Upper lobe of left lung (tissue), 6 donors: ENCODE data around the gene PHF1. TPM values are rescaled to one million over a fixed set of nuclear protein-coding genes. Genes with fewer than 3 reads are reported as not detected.

ENCODE experiments used
- ATAC-seq, 2 donors: fragments of 200-7000 bp; cut with Tn5 transposase; one replicate each; pipeline ENCODE4 v1.9.1; 2022; ENCODE audit warnings: mild to moderate bottlenecking in 2 of 2, moderate library complexity in 2 of 2; ENCODE audit not compliant: low FRiP score in 2 of 2
- DNase-seq, 2 donors: peaks; one replicate each; pipeline ENCODE4 v3.0.0-alpha.2; 2019 to 2020
- H3K27ac ChIP-seq, 4 donors: fragments of 200-600 bp; sonication (generic); one replicate each; pipeline ENCODE4 v1.5.1; 2016 to 2019
- H3K27me3 ChIP-seq, 4 donors: fragments of 200-600 bp; sonication (generic); one replicate each; pipeline ENCODE4 v1.5.1; 2017 to 2019
- H3K36me3 ChIP-seq, 4 donors: fragments of 200-600 bp; sonication (generic); one replicate each; pipeline ENCODE4 v1.5.1; 2016 to 2019
- H3K4me1 ChIP-seq, 4 donors: fragments of 200-600 bp; sonication (generic); one replicate each; pipeline ENCODE4 v1.5.1; 2018 to 2019
- H3K4me3 ChIP-seq, 4 donors: fragments of 200-600 bp; sonication (generic); one replicate each; pipeline ENCODE4 v1.5.1; 2017 to 2019; ENCODE audit warnings: mild to moderate bottlenecking in 2 of 4, moderate library complexity in 1 of 4
- H3K9me3 ChIP-seq, 4 donors: fragments of 200-600 bp; sonication (generic); one replicate each; pipeline ENCODE4 v1.5.1; 2018 to 2019
- CTCF ChIP-seq, 6 experiments: fragments of 450-650 bp in 4 of 6; fragments of 200-600 bp in 2 of 6; sonication (generic) in 2 of 6; IDR thresholded peaks; one replicate each; pipeline ENCODE4 v1.5.1; 2016 to 2019; ENCODE audit warnings: antibody characterized with exemption in 6 of 6
- EP300 ChIP-seq, 4 donors: sonication (generic); formaldehyde crosslinking; IDR thresholded peaks; one replicate each; pipeline ENCODE4 v1.5.1; 2017; ENCODE audit warnings: antibody characterized with exemption in 4 of 4, control low read depth in 2 of 4
- POLR2A ChIP-seq, 4 donors: fragments of 450-650 bp; IDR thresholded peaks; one replicate each; pipeline ENCODE4 v1.5.1; 2016 to 2017; ENCODE audit warnings: antibody characterized with exemption in 4 of 4, mild to moderate bottlenecking in 2 of 4
- POLR2AphosphoS5 ChIP-seq, 2 donors: sonication (generic); formaldehyde crosslinking; IDR thresholded peaks; one replicate each; pipeline ENCODE4 v1.5.1; 2017; ENCODE audit warnings: antibody characterized with exemption in 2 of 2
- WGBS, 2 donors: methylation state at CpG; one replicate each; pipeline ENCODE4 v1.1.5; 2017 to 2018; 5-methylcytosine and 5-hydroxymethylcytosine counted together
- total RNA-seq, 6 donors: library from RNA; depleted of rRNA in 4 of 6; stranded (reverse); fragments of >200 nt in 4 of 6; gene quantifications; one replicate each; pipeline versions ENCODE4 v1.1.0 to v1.2.1, GENCODE V29; 2016 to 2021
- donor health status: DM: no; HTN: no; CAD: no; lungs with moderate emphysema.
- donor health status: DM: no; HTN: yes; CAD: no; lungs with severe emphysema.

PHF1 gene
- total RNA-seq, 6 donors from 2014 or later: 61.7 to 150 (median 65.5) TPM

GRCh38 chr6:33380272-33380981 lies 30.4 kb upstream of the PHF1 start:
- Histone ChIP-seq H3K27me3 (no peaks in the 10 kb centered on the region), H3K9me3 (no peaks in the 10 kb centered on the region), H3K4me1 (peaks cover 6 to 12% (median 8%) of the 10 kb centered on the region in 4 donors), H3K27ac (no peak overlapping the region), H3K36me3 (no peaks in the 10 kb centered on the region), H3K4me3 (no peak overlapping the region)
- WGBS, 2 donors: 90 to 91% methylated on average over 2 of the region's 2 CpGs
- ATAC-seq (no peak), DNase-seq (no peak)
- no peak for TF ChIP-seq EP300 (IDR thresholded peaks at IDR 0.05)

- DNase-seq: no peak
- H3K9me3 ChIP-seq: no peaks in the 10 kb centered on the region
- peak in 1 of 2 donors; percentile 48 for ATAC-seq
Observed at GRCh38 chr6:33383427-33384185, 27.2 kb upstream of the PHF1 start.

GRCh38 chr6:33384581-33385020 lies 26.2 kb upstream of the PHF1 start:
- Histone ChIP-seq H3K27me3 (no peaks in the 10 kb centered on the region), H3K36me3 (no peaks in the 10 kb centered on the region), H3K4me1 (no peaks in the 10 kb centered on the region), H3K27ac (no peak overlapping the region), H3K4me3 (no peak overlapping the region), H3K9me3 (no peaks in the 10 kb centered on the region)
- peak; percentile 43 to 85 for ATAC-seq
- no peak for TF ChIP-seq POLR2A (IDR thresholded peaks at IDR 0.05)
- TF ChIP-seq CTCF (IDR thresholded peaks at IDR 0.05): peak in 1 of 6 experiments; percentile 11
- TF ChIP-seq POLR2AphosphoS5 (IDR thresholded peaks at IDR 0.05): no peak
- TF ChIP-seq EP300 (IDR thresholded peaks at IDR 0.05): no peak
- WGBS, 2 donors: 45 to 56% methylated on average over 4 of the region's 4 CpGs
- DNase-seq: no peak

More at GRCh38 chr6:33383427-33384185, 27.2 kb upstream of the PHF1 start:
- TF ChIP-seq POLR2A (IDR thresholded peaks at IDR 0.05): no peak
- TF ChIP-seq EP300 (IDR thresholded peaks at IDR 0.05): no peak
- TF ChIP-seq CTCF (IDR thresholded peaks at IDR 0.05): no peak
- TF ChIP-seq POLR2AphosphoS5 (IDR thresholded peaks at IDR 0.05): no peak
- Histone ChIP-seq H3K27ac (no peak overlapping the region), H3K4me1 (no peaks in the 10 kb centered on the region), H3K4me3 (no peak overlapping the region), H3K27me3 (no peaks in the 10 kb centered on the region), H3K36me3 (no peaks in the 10 kb centered on the region)
- 75 to 86% methylated on average over 7 to 10 of the region's 10 CpGs for WGBS, 2 donors

GRCh38 chr6:33390173-33390572 lies 20.6 kb upstream of the PHF1 start:
- no peak overlapping the region for H3K4me3 ChIP-seq
- TF ChIP-seq EP300 (IDR thresholded peaks at IDR 0.05): no peak
- TF ChIP-seq POLR2A (IDR thresholded peaks at IDR 0.05): no peak
- no peak for TF ChIP-seq POLR2AphosphoS5 (IDR thresholded peaks at IDR 0.05)
- TF ChIP-seq CTCF (IDR thresholded peaks at IDR 0.05): no peak
- H3K27ac ChIP-seq: no peak overlapping the region
- 85 to 86% methylated on average over 2 of the region's 2 CpGs for WGBS, 2 donors
- H3K4me1 ChIP-seq: peaks cover 10 to 15% (median 12%) of the 10 kb centered on the region in 4 donors
- H3K36me3 ChIP-seq: no peaks in the 10 kb centered on the region
- H3K27me3 ChIP-seq: no peaks in the 10 kb centered on the region
- no peaks in the 10 kb centered on the region for H3K9me3 ChIP-seq
- ATAC-seq: no peak
- no peak for DNase-seq

GRCh38 chr6:33390767-33391277 lies 20.0 kb upstream of the PHF1 start:
- no peaks in the 10 kb centered on the region for H3K9me3 ChIP-seq
- peaks cover 10 to 15% (median 12%) of the 10 kb centered on the region in 4 donors for H3K4me1 ChIP-seq
- H3K4me3 ChIP-seq: peak overlapping the region in 3 of 4 donors; percentile 53 to 74 (median 63)
- ATAC-seq (no peak), DNase-seq (no peak)
- H3K27ac ChIP-seq: peak overlapping the region; percentile 72 to 92 (median 90)
- no peaks in the 10 kb centered on the region for H3K36me3 ChIP-seq
- TF ChIP-seq POLR2A (IDR thresholded peaks at IDR 0.05) (no peak), POLR2AphosphoS5 (IDR thresholded peaks at IDR 0.05) (no peak), CTCF (IDR thresholded peaks at IDR 0.05) (no peak), EP300 (IDR thresholded peaks at IDR 0.05) (no peak)
- WGBS, 2 donors: 80 to 84% methylated on average over 9 of the region's 9 CpGs
- H3K27me3 ChIP-seq: no peaks in the 10 kb centered on the region
